ENCODE data around the gene MRPS23.

- no peak for TF ChIP-seq EP300 (IDR thresholded peaks at IDR 0.05)
- TF ChIP-seq POLR2AphosphoS5 (IDR thresholded peaks at IDR 0.05): no peak
- TF ChIP-seq CTCF (IDR thresholded peaks at IDR 0.05): peak; percentile 98 to 99 (median 98)
- TF ChIP-seq POLR2A (IDR thresholded peaks at IDR 0.05): no peak
Observed at GRCh38 chr17:57892146-57892819, 42.4 kb upstream of the MRPS23 start.
